ENCODE measurements around the gene CHTF8.
A peak's percentile ranks its signal among the peaks of the same experiment; 100 is the strongest.

CHTF8 gene

DNA sequence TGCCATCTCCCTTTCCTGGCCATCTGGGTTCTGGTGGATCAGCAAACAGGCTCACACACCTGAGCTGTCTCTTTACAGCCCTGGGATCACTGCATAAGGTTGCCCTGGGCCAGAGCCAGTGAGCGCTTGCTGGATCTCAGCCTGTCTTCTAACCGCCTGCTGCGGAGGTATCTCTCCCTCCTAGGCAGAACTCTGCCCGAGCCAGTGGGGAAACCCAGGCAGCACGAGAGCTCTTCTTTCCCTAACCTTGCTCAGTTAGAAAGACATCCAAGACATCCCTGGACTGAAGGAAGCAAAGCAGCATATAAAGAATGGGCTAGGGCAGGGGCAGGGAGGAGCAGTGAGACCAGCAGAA, 20.5 kb downstream of the CHTF8 start:
- no peak for DNase-seq

DNA sequence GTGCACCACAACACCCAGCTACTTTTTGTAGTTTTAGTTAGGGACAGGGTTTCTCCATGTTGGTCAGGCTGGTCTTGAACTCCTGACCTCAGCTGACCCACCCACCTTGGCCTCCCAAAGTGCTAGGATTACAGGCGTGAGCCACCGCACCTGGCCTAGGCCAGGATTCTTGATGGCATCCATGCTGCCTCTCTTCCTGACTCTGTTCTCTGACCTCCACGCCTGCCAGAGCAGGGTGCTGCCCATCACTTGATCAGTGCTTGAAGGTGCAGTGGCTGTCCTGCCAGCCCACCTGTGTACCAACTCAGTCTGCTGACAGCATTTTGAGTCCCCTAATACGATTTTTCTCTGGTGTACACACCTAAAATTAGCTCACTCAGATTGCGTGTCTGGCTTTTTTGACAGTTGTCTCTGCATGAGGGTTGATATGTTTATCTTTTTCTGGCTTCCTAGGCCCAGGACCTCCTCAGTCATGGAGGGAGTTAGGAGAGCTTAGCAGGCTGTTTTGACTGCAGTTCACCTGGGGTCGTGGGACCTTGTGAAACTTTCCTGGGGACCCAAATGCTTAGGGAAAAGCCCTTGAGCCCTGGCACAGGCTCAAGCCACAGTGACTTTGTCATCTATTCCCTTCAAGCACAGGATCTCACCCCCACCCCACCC, 21.0 kb downstream of the CHTF8 start:
- DNase-seq, result no peak

DNA sequence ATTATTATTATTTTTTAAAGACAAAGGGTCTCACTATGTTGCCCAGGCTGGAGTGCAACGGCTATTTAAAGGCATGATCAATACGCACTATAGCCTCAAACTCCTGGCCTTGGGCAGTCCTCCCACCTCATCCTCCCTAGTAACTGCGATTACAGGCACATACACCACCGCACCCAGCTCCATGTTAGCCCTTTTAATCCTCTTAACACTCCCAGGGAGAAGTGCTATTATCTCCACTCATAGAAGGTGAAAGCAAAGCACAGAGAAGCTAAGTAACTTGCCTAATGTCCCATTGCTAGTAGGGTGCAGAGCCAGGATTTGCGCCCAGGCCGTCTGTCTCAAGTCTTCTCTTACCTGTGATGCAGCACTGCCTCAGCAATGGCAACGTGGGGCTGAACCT, 22.0 kb downstream of the CHTF8 start:
- no peak for DNase-seq

DNA sequence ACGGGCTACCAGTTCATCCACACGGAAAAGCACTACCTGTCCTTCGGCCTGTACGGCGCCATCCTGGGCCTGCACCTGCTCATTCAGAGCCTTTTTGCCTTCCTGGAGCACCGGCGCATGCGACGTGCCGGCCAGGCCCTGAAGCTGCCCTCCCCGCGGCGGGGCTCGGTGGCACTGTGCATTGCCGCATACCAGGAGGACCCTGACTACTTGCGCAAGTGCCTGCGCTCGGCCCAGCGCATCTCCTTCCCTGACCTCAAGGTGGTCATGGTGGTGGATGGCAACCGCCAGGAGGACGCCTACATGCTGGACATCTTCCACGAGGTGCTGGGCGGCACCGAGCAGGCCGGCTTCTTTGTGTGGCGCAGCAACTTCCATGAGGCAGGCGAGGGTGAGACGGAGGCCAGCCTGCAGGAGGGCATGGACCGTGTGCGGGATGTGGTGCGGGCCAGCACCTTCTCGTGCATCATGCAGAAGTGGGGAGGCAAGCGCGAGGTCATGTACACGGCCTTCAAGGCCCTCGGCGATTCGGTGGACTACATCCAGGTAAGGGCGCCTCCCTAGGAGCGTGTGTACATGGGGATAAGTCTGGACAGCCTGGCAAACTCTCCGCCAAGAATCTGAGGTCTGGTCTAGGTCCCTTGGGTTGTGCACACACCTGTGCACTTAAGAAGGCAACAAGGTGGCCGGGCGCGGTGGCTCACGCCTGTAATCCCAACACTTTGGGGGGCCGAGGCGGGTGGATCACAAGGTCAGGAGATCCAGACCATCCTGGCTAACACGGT, 22.7 kb downstream of the CHTF8 start:
- DNase-seq, result no peak

DNA sequence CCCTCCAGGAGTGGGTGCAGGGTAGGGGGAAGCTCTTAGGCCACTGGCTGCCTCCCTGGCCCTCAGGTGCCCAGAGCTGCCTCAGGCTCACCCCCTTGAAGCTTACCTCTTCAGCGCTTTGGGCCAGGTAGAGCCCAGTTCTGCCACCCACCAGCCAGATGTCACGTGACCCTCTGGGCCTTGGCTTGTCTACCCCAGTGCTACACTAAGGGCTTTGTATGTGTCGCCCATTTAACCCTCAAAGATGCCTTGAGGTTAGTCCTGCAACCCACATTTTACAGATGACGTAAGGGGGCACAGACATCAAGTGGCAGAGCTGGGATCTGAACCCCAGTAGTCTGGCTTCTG, 23.5 kb downstream of the CHTF8 start:
- DNase-seq, result no peak

DNA sequence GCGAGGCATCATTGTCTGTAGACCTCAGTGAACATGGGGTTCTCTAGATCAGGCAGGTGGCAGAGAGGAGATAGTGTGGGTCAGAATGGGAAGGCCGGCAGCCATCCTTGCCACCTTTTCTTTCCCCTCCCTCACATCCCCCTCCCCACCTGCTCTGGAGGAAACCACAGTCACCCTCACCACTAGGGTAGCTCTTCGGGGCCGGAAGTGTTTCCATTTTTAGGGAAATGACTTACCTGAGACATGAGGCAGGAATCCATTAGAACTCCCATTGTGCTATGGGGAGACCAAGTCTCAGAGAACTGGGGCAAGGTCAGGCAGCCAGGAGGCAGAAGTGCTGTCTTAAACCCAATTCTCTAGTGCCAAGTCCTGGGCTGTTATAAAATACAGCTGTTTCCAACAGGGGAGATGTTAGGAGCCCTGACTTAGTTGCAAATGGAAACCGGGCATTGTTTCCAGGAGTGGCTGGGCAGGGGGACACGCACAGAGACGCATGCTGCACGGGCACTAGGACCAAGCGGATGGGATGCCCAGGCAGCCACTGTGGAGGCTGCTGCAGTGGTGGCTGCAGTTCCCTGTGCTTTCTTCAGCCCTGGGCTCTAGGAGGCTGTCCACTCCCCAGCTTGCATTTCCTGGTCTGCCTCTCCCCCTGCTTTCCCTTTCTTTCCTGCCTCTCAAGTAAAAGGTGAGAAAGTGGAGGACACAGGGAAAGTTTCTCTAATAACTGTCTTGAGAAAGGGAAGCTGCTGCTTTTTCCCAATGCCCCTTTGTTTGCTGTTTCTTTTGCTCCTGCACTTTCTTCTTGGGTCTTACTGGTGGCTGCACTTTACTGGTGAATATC, 24.1 kb downstream of the CHTF8 start:
- DNase-seq, result no peak

DNA sequence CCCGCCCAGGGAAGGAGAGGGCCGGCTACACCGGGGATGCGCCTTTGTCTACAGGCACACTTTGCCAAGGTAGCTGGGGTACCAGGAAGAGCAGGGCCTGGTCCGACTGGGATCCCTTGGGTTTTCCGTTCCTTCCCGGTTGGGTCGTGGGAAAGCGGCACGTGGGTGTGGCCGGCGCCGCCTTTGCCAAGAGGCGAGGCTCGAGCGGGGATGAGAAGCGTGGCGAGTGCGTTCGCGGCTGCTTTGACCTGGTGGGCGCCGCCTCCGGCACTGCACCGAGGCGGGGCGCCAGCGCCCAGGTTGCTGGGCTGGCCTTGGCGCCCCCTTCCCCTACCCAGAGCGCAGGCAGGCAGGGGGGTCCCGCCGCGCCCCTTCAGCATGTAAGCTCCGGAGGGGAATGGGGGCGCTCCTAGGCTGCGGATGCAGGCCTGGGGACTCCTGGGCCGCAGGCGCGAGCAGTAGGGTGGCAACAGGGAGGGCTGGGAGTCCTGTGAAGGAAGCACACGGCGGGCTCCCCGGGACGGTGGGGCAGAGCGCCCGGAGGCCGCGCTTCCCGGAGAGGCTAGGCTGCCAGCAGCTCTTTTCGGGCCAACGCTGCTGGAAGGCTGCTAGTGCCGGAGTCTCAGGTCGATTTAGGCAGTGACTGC, 24.9 kb downstream of the CHTF8 start:
- no peak for DNase-seq

DNA sequence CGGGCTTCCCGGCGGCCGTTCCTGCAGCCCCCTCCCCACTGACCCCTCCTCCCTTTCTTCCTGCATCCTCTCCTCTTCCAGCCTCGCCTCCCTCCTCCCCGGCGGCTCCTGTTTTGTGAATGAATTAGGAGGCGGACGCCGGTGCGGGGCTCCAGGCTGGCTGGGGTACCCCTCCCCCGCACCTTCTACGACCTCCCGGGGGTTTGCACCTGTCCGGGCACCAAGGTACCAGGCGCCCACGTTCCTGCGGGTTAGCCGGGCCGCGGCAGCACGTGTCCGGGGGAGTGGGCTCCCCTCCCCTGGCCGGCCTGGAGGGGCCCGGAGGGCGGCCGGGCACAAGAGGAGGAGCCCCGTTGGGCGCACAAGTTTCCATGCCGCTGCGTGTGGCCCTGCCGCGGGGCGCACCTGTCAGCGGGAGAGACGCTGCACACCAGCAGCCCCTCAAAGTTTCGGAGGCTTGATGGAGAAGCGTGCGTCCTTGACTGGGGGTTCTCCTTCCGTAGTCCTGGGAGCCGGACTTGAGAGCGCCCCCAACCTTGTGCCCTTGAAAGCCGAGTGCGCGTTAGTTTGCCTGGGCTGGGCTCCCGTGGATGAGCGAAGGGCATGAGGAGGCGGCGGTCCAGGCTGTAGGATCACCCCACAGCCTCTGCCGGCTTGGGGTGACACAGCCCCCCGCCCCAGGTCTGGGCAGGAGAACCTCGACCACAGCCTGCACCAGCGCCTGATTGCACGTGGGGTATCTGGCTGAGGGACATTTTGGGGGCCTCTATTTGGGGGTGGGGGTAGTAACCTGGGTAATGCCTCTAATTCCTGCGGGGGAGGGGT, 25.7 kb downstream of the CHTF8 start:
- peak; percentile 21 for DNase-seq

DNA sequence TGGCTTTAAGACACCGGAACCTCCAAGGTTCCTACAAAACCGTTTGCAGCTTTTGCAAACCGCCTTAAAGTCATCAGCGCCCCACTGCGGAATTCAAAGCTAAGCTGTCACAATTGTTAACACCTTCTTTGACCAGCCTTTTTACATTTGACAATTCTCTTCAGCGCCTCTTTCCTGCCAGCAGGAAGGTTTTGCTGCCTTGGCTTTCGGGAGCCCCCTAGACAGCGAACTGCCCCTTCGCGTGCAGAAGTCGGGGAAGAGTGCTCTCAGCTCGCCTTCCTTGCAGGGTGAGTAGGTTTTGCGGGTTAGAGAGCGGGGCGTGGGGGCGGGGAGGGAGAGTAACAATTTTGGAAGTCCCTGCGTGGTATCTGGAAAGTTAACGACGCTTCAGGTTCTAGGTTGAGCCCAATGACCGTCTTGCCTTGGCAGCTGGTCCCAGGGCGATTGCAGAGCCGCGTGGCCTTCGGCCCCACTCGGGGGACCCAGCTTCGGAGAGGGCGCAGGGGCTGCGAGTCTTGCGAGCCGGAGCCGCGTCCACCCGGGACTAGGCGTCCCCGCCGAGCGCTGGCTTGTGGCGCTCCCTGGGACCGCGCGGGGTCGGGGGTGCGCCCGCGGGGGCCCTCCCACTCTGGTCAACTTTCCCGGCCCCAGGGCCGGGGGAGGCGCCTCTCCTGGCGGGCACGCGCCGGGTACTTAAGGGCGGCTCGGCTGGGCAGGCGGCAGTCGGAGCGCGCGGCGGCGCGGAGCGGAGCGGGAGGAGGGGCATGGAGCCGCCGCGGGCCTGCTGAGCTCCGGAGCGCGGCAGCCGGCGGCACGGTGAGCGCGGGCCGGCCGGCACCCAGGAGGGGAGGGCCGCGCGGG, 26.7 kb downstream of the CHTF8 start, which contains the start of gene HAS3:
HAS3 (plus strand) TSS at position 153 of the 861 bp plus-strand sequence. CDS start 3,743 bp downstream, outside the sequence.
- peak; percentile 77 for DNase-seq

DNA sequence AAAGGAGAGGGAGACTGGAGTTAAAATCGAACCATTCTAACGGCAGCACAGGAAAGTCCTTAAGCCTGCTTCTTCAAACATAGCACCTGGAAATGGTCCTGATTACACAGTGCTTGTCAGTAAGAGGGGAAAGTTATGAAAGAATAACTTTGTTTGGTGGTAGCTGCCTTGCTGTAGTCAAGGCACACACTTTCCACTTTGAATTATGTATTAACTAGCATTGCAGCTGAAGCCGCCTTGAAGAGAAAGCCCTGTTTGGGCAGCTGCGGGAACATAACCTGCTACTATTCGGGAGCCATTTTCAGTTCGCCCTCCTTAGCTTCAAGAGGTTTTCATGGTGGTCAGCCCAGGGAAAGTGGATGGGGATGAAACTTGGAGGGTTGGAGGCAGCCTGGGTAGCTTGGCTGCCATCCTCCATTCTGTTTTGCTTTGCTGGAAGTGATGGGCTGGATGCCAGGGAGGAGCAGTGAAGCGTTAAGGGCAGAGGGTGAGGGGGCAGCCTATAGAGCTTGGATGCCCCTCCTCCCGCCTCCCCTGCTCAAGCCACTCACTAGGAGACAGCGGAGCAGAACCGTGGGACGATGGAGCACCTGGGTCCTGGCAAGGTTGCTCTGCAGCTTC, 32.2 kb downstream of the CHTF8 start:
- DNase-seq, result no peak

DNA sequence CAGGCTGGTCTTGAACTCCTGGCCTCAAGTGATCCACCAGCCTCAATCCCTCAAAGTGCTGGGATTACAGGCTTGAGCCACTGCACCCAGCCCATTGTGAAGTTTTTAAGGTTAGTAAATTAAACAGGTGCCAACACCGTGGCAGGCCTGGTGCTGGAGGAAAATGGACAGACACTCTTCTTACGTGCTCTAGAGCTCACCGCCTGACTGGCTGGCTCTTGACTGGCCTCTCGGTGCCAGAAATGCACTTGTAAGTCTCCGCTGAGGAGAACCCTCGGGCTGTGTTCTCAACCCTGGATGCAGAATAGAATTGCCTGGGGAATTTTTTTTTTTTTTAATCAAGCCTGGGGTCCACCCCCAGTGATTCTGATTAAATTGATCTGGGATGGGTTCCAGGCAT, 37.2 kb downstream of the CHTF8 start:
- DNase-seq, result no peak

DNA sequence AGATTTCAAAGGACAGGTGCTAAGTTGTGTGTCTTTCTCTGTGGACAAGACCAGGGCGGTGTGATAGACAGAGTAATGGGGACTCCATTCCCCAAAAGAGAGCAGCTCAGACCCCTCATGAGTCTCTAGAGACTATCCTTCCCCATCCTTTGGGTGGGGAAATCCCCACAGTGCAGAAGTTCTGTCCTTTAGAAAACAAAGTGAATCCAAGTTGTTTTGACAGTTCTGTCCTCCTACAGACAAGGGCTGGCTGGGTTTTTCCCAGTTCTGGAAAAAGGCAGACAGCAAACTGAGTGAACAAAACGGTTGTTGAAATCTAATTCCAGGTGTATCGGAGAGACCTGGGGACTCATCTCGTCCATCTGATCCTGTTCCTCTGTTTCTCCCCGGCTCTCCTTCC, 37.9 kb downstream of the CHTF8 start:
- no peak for DNase-seq

DNA sequence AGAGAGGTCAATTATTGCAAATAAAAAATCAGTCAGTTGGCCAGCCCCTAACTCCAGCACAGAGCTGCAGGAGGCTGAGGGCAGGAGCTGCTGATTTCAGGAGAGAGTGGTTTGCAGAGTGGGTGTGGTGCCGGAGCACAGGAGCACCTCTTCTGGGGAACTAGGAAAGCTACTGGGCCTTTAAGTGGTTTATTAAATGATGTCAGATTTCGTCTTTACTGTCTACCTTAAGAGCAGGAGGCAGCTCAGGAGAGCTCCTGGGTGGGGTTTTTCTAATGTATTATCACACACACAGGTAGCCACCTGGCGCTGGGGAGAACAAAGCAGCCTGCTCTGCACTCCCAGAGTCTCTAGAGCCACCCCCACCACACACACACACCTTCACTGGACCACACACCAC, 38.4 kb downstream of the CHTF8 start:
- DNase-seq, result no peak

DNA sequence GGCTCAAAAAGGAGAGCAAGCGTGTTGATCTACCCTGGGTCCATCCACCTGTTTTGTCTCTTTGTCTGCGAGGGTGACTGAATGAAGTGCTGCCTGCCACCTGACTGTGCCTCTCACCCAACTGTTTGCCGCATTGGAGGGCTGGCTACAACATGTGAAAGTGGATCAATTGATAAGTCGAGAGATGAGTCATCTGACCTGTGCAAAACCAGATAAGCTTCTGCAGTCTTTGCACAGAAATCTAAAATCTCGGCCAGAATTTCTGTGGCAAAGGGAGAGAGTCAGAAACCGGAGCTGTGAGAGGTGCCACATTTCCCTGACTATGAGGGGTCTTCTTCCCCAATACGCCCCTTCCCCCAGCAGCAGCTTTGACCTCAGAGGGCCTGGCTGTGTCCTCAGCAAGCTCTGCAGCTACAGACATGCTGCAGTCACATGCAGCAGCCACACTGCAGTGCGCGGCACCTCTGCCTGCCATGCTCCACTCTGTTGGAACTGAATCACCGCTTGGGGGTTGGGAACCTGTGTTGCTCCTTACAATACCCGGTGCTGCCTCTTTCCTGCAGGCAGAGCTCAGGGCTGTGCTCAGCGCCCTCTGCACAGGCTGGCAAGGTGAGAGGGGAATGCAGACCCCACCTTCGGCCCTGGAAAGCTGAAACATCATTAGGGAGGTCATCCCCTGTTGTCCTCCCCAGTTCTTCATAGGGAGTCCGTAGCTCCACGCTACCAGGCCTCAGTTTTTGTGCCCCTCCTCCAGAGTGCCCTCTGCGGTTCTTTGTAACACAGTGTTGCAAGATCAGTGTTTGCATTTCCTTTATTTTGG, 43.1 kb downstream of the CHTF8 start:
- DNase-seq, result no peak

DNA sequence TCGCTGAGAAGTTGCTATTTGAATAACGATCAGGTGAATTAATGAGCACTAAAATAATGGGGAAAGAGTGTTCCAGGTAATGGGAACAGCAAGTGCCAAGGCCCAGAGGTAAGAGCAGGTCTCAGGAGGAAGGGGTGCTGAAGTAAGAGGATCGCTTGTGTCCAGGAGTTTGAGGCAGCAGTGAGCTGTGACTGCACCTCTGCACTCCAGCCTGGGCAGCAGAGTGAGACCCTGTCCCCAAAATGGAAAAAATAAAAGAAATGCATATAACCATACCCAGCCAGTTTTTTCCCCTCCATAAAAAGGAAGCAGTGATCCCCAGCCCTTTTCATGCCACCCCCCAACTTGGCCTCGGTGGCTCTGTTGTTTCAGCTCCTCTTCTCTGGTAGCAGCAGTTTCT, 43.7 kb downstream of the CHTF8 start:
- DNase-seq, result no peak

DNA sequence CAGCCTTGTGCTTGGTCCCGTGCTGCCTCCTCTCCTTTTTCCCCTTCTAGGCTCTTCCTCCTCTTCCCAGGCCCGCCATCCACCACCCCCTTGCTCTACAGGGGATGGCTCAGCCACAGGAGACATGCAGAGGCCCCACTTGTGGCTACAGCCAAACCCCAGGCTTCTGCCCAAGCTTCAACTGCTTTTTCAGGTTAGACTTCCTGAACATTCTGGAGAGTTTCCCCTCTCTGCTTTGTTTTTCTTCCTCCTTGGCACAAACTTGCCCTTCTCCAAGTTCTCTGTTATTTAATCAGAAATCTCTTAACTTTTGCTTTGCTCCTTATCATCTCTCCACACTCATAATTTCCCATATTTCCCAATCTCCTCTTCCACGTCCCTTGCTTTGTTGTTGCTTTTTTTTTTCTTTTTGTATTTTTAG, 45.2 kb downstream of the CHTF8 start:
- DNase-seq, result no peak

DNA sequence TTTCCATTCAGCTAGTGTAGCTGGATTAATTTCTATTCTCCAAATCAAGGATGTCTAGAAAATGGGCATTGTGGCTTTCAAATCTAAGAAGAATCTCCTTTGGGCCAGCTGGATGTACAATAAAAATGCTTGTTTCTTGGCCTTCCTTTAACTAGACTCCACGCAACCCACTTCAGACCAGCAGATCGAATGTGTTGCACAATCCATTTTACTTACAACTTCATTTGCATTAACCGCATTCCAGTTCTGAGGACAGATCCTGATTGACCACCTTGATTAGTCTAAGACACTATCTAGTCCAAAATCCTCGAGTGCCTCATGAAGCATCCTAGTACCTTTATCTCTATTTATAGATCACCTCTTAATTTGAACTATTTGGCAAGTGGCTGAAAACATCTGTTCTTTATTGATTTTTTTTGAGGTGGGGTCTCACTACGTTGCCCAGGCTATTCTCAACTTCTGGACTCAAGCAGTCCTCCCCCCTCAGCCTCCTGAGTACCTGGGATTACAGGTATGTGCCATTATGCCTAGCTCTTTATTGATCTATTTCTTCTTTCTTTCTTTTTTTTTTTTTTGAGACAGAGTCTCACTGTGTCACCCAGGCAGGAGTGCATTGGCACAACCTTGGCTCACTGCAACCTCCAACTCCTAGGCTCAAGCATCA, 47.2 kb downstream of the CHTF8 start:
- no peak for DNase-seq

DNA sequence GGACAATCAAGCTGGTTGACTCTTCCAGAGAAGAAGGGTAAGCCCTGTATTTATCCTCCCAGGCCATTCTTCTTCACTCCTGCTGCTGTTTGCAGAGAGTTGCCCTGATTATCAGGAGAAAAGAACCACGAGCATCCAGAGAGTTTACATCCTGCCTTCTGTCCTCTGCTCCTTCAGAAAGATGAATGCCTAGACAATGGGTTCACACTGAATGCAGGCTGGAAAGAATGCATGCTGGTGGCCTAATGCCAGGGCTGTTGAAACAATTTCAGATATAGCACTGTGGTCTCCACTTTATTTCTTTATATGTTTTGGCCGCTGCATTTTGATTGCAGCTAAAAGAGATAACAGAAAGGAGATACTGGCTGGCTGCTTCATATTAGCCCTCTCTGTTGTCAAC, 48.1 kb downstream of the CHTF8 start:
- no peak for DNase-seq

DNA sequence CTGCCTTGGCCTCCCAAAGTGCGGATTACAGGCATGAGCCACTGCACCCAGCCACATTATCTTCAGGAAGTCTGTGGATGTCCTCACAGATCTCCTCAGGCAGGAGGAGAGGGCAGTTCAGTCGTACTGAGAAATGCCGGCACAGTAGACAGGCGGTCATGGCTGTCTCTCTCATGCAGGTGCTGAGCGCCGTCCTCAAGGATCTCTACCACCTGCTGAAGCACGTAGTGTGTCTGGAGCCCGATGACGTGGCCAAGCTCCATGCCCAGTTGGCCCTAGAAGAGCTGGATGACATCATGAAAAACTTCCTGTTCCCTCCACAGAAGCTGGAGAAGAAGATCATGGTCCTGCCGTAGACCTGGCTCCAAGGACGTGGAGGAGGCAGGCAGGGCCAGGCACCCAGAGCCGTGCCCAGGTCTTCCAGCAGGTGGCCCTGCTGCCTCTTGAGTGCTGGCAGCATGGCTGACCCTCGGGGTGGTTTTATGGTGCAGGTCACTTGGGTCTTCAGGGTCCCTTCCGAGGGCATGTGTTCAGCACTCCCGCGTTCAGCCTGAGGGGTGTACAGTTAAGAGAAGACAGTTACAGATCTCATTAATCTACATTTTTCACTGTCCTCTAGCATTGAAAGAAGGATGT, 49.0 kb downstream of the CHTF8 start:
- no peak for DNase-seq
